SH-SY5Y (cell line): ENCODE results near the gene PEAR1.

Experiments
- GATA2 ChIP-seq: IDR thresholded peaks from 2 replicates; pipeline ENCODE4 v1.6.1; 2011; ENCODE audit warnings: mild to moderate bottlenecking, low read depth, low read length
- GATA3 ChIP-seq: IDR thresholded peaks from 2 replicates; pipeline ENCODE4 v1.6.1; 2011; ENCODE audit warnings: low read depth, mild to moderate bottlenecking, low read length, moderate library complexity

DNA sequence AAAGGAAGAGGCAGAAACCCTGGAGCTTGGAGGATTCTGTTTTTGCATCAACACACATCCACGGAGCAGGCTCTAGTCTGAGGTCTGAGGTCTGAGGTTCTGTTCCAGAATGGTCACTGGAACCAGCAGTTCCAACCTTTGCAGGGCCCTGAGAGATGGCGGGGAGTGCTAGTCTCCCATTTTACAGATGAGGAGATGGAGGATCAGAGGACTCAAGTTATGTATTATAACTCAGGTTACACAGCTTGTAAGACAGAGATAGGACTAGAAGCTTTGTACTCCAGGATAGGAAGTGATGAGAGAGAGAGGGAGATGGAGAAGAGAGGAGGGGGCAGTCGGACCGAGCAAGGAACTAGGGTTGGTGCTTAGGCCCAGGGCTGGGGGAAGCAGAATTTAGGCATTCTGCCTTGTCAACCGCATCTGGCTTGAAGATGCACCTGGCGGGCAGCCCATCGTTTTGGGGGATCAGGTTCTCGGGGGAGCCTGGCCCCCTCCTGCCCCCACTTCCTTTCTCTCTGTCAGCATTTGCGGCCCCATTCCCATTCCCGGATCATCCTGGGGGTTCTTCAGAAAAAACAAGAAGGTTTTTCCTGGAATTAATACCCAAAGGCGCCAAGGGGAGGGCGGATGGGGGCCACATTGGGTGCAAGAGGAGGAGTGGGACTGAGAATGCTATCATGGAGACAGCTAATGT lies 5.6 kb downstream of the PEAR1 start:
- TF ChIP-seq GATA2 (no peak), GATA3 (no peak)
